Right lobe of liver (tissue), 6 donors: ENCODE results near the gene VPS50. TPM values are rescaled to one million over a fixed set of nuclear protein-coding genes. Genes with fewer than 3 reads are reported as not detected.

Experiments used
- ATAC-seq, 4 donors: fragments of 200-7000 bp; cut with Tn5 transposase; one replicate each; pipeline ENCODE4 v1.9.1; 2020; ENCODE audit warnings: mild to moderate bottlenecking in 4 of 4, moderate library complexity in 4 of 4
- DNase-seq, 3 donors: peaks; one replicate each; pipeline ENCODE4 v3.0.0-alpha.2; 2020
- H3K27ac ChIP-seq, 3 donors: fragments of 200-600 bp; one replicate each; pipeline ENCODE4 v1.8.0; 2022
- H3K27me3 ChIP-seq, 2 donors: fragments of 200-600 bp; one replicate each; pipeline ENCODE4 v1.8.0; 2022
- H3K36me3 ChIP-seq, 4 donors: fragments of 200-600 bp; sonication (generic) in 1 of 4; one replicate each; pipeline versions ENCODE4 v1.5.1 to v1.8.0; 2017 to 2022; ENCODE audit warnings: control low read depth in 1 of 4
- H3K4me1 ChIP-seq, 4 donors: fragments of 200-600 bp; sonication (generic) in 1 of 4; one replicate each; pipeline versions ENCODE4 v1.5.1 to v1.8.0; 2017 to 2022; ENCODE audit warnings: control low read depth in 1 of 4
- H3K4me3 ChIP-seq, 3 donors: fragments of 200-600 bp; one replicate each; pipeline ENCODE4 v1.8.0; 2022
- H3K9me3 ChIP-seq, 4 donors: fragments of 200-600 bp; sonication (generic) in 1 of 4; one replicate each; pipeline versions ENCODE4 v1.5.1 to v1.8.0; 2017 to 2022; ENCODE audit warnings: control low read depth in 1 of 4
- POLR2A ChIP-seq: fragments of 450-650 bp; IDR thresholded peaks from one replicate; pipeline ENCODE4 v1.6.1; 2017; ENCODE audit warnings: antibody characterized with exemption, mild to moderate bottlenecking
- WGBS: methylation state at CpG from one replicate; pipeline ENCODE4 v1.1.6; 2018; ENCODE audit warnings: low coverage, low lambda C conversion rate; ENCODE audit not compliant: insufficient coverage; ENCODE audit errors: missing lambda C conversion rate; 5-methylcytosine and 5-hydroxymethylcytosine counted together
- intact Hi-C, 2 donors: fragments of 100-400 bp; cut with DNase I; formaldehyde crosslinking; loops; one replicate each; pipeline versions ENCODE4 v1.11.2 to v1.14.1; 2022
- total RNA-seq, 6 experiments: library from RNA; depleted of rRNA in 2 of 6; stranded (reverse); fragments of >200 nt in 2 of 6; fragmentation: NEBNext Ultra II Directional in 3 of 6; extraction: Animal tissue kit (Norgen Biotek cat#: 25700) in 3 of 6; gene quantifications; one replicate each; pipeline versions ENCODE4 v1.1.0 to v1.2.4, GENCODE V29; 2016 to 2023
- TF ChIP-seq, protein P1 (sequence below), 4 donors: fragments of 200-600 bp in 3 of 4; fragments of 450-650 bp in 1 of 4; IDR thresholded peaks; one replicate each; pipeline versions ENCODE4 v1.5.1 to v1.8.0; 2016 to 2022; ENCODE audit warnings: antibody characterized with exemption in 4 of 4, mild to moderate bottlenecking in 2 of 4
- donor health status: DM: no; HTN: yes; CAD: no.
- donor health status: DM: no; HTN: no; CAD: no.
- donor health status: DM: no; HTN: no; CAD: no.
- donor health status: DM: no; HTN: yes; CAD: no.
- donor health status: DM: no; HTN: yes; CAD: no.

The VPS50 gene
- total RNA-seq, 6 experiments from 2014 or later, result 9.0 to 19.1 (median 11.5) TPM

DNA sequence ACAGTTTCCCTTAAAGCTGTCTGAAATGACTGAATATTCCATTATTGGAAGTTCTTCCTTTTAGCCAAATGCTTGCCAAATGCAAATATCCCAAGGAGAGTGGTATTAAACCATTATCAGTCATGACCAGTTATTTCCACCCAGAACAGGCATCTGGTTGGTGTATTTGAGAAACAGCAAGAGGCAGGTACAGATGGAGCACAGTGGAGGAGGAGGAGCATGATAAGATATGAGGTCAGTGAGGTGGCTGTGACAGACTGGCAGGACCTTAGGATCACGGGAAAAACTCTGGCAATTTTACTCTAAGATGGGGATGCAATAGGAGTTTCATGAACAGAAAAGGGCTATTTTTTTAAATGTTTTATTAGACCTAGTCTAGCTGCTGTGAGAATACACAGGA, 12.3 kb upstream of the VPS50 start:
- no peak for ATAC-seq
- no peaks in the 10 kb centered on the region for H3K36me3 ChIP-seq
- H3K9me3 ChIP-seq, result no peaks in the 10 kb centered on the region
- H3K27me3 ChIP-seq, result no peaks in the 10 kb centered on the region
- H3K4me1 ChIP-seq, result no peaks in the 10 kb centered on the region
- TF ChIP-seq, protein P1, sequence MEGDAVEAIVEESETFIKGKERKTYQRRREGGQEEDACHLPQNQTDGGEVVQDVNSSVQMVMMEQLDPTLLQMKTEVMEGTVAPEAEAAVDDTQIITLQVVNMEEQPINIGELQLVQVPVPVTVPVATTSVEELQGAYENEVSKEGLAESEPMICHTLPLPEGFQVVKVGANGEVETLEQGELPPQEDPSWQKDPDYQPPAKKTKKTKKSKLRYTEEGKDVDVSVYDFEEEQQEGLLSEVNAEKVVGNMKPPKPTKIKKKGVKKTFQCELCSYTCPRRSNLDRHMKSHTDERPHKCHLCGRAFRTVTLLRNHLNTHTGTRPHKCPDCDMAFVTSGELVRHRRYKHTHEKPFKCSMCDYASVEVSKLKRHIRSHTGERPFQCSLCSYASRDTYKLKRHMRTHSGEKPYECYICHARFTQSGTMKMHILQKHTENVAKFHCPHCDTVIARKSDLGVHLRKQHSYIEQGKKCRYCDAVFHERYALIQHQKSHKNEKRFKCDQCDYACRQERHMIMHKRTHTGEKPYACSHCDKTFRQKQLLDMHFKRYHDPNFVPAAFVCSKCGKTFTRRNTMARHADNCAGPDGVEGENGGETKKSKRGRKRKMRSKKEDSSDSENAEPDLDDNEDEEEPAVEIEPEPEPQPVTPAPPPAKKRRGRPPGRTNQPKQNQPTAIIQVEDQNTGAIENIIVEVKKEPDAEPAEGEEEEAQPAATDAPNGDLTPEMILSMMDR (IDR thresholded peaks at IDR 0.05), result no peak
- no peak for DNase-seq
- 32% methylated on average over 1 of the region's 1 CpG for WGBS
- H3K27ac ChIP-seq, result no peak overlapping the region
- intact Hi-C loops, result no loop called here
- H3K4me3 ChIP-seq, result no peak overlapping the region

DNA sequence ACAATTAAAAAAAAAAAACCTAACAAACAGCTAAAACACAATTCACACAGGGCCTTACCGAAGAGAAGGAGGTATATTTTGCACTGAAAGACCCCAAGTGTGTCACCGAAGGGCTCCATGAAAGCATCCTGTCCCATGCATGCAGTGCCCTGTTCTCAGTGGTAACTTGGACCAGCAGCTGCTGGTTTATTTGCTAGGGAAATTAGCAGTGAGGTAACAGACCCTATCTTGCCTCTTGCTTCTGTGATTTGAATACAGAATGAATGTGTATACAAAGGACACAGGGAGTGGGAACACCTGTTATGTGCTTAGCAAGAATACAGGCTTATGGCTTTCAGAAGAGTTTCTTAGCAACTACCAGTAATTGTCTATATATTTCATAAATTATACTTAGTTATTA, 5.9 kb upstream of the VPS50 start, which contains the start of gene HEPACAM2:
Gene HEPACAM2 (minus strand): TSS at position 160 of the 400 bp plus-strand sequence.
- Histone ChIP-seq H3K4me1 (no peaks in the 10 kb centered on the region), H3K27ac (no peak within 1 kb of the TSS), H3K36me3 (no peaks in the 10 kb centered on the region), H3K9me3 (no peaks in the 10 kb centered on the region), H3K27me3 (no peaks in the 10 kb centered on the region), H3K4me3 (no peak within 1 kb of the TSS)
- 29% methylated on average over 2 of the region's 2 CpGs for whole genome bisulfite sequencing
- intact Hi-C loops, result no loop called here
- DNase-seq (no peak), ATAC-seq (no peak)
- no peak for TF ChIP-seq POLR2A
- TF ChIP-seq, protein P1 (IDR thresholded peaks at IDR 0.05), result no peak

DNA sequence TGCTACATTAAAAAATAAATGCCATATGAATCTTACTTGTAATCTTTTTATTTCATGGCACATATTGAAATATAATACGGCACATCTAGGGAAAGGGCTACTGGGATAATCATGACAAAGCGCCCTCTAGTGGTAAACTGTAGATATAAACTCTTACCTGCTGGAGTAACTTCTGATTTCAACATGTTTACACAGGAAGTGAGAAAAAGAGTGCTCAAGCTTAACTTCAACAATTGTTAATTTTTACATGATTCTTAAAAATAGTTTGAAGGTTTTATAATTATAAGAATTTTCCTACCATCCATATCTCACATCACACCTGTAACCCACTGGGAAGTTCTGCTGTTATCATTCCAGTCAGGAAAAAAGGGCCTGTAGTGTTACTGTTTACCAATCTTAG, 3.9 kb upstream of the VPS50 start:
- intact Hi-C loops, result no loop called here
- peaks cover 0 to 5% (median 0%) of the 10 kb centered on the region in 4 donors for H3K4me1 ChIP-seq
- DNase-seq, result no peak
- H3K27me3 ChIP-seq, result no peaks in the 10 kb centered on the region
- peak; percentile 55 to 60 (median 56) for ATAC-seq
- H3K9me3 ChIP-seq, result no peaks in the 10 kb centered on the region
- TF ChIP-seq, protein P1 (IDR thresholded peaks at IDR 0.05), result peak; percentile 74 to 88 (median 84)
- no peak for TF ChIP-seq POLR2A
- WGBS, result 0% methylated on average over 2 of the region's 2 CpGs
- H3K27ac ChIP-seq, result no peak overlapping the region
- no peak overlapping the region for H3K4me3 ChIP-seq
- H3K36me3 ChIP-seq, result no peaks in the 10 kb centered on the region

DNA sequence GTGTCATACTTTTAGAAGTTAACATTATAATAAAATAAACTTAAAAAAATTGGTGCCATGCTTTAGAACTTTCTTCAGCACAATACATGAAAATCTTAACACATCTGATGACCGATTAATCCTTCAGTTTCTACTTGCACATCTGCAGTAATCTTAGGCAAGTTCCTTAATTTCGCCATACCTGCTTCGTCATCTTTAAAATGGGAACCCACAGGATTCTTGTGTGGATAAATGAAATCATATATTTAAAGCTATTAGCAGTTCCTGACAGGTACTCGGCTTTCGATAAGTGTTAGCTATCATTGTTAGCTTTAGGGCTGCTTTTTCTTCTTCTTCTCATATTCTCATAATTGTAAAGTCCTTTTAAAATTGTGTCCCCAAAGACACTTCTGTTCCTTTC, 907 bp upstream of the VPS50 start:
- WGBS, result 31% methylated on average over 5 of the region's 5 CpGs
- TF ChIP-seq, protein P1 (IDR thresholded peaks at IDR 0.05), result no peak
- TF ChIP-seq POLR2A, result no peak
- Histone ChIP-seq H3K9me3 (no peaks in the 10 kb centered on the region), H3K27me3 (no peaks in the 10 kb centered on the region), H3K4me3 (peak overlapping the region; percentile 66 to 81 (median 76)), H3K36me3 (no peaks in the 10 kb centered on the region), H3K27ac (no peak overlapping the region), H3K4me1 (peaks cover 0 to 6% (median 0%) of the 10 kb centered on the region in 4 donors)
- DNase-seq (no peak), ATAC-seq (no peak)
- intact Hi-C loops, result no loop called here

DNA sequence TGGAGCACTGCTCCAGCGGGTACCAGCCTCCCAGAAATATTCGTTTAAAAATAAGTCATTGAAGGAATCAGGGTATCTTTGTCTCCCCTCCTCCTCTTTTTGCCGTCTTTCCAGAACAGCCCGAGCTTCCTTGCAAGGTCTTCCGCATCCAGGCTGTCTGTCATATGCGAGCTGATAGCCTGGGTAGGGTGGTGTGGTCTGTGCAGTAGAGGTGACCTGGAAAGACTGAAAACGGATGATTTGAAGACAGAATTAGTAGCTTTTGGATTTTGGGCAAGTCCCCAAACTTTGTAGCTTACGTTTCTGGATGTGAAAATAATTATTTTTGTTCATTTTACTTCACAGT, 480 bp downstream of the VPS50 start:
- peak in 3 of 4 donors; percentile 4 to 7 (median 4) for ATAC-seq
- DNase-seq, result no peak
- Histone ChIP-seq H3K4me3 (peak overlapping the region; percentile 66 to 81 (median 76)), H3K9me3 (no peaks in the 10 kb centered on the region), H3K4me1 (peaks cover 0 to 6% (median 0%) of the 10 kb centered on the region in 4 donors), H3K27ac (peak overlapping the region in 1 of 3 donors; percentile 44), H3K36me3 (no peaks in the 10 kb centered on the region), H3K27me3 (no peaks in the 10 kb centered on the region)
- WGBS, result 0% methylated on average over 8 of the region's 8 CpGs
- no peak for TF ChIP-seq POLR2A
- TF ChIP-seq, protein P1 (IDR thresholded peaks at IDR 0.05), result no peak
- intact Hi-C loops, result no loop called here
